HL-60/S4 treated with retinoic acid at 250 ng/mL for 4 days and 3 days (cell line): ENCODE data around the gene ADARB2.

Experiments used
- in situ Hi-C: fragments of 300-500 bp; cut with MboI; formaldehyde crosslinking; loops from 2 replicates; pipeline ENCODE4 v1.7.0; 2022; ENCODE audit warnings: low sequenced_read_pairs

ADARB2 gene

DNA sequence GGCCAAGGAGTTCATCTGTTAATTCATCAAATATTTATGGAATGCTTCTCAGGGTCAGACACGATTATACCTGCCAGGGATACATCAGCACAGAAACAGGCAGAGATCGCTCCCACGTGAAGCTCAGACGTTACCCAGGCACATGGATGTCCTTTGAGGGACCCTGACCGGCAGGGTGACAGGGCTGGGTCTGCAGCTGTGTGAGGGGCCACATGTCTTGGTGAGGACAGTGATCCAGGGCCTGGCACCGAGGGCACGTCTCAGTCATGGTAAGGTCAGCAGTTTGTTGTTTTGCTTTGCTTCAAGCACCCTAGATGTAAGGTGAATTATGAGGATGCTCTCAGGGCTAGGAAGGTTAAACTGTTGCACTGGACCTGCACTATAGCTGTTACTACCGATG, 453.2 kb downstream of the ADARB2 start:
- in situ Hi-C loops, result no loop called here

DNA sequence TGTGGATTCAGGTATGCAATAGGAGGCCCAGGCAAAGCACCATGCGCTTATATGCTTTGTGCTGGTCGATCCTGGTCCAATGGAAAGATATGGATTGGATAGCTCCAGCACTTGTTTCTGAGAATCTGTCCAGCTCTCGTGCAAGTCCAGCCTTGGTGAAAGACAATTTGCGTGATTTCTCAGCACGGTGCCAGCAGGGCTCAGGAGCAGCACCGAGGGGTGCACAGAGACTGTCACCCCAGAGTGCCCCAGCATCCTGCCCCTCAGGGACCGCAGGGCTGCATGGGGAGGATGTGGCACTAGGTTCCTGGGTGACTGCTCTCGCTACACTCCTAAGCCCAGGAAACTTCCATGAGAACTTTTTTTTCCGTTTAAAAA, 455.9 kb downstream of the ADARB2 start:
- in situ Hi-C loops, result no loop called here

DNA sequence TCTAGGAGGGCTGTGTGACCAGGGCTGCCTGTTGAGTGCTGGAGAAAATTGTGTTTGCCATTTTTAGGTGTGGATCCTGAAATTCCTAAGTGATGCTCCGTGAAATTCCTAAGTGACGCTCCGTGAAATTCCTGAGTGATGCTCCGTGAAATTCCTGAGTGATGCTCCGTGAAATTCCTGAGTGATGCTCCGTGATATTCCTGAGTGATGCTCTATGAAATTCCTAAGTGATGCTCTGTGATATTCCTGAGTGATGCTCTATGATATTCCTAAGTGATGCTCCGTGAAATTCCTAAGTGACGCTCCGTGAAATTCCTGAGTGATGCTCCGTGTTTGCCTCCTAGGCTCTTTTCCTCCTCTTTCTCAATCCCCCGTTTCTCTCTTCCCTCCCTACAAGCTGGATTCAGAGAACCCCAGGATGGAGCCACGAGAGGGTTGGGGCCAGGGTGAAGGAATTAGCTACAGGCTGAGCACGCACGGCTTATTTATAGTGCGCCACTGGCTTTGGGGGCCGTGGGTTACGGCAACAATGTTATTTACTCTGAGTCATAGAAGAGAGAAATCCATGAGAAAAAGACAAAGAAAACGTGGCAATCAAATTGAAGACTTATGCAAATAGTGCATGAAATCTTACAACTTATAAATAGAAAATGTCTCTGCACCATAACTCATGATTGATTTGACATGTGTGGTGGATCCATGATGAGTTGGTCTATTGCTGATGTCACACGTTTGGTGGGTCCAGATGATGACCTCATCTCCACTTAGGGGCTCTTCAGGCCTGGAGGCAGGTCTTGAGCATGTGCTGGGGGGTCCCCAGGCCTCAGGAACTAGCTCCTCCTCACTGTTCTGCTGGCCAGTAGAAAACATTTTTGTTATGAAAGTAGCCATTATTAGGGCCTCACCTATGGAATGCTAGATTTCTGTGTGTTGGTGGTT, 456.6 kb downstream of the ADARB2 start:
- in situ Hi-C loops, result no loop called here

DNA sequence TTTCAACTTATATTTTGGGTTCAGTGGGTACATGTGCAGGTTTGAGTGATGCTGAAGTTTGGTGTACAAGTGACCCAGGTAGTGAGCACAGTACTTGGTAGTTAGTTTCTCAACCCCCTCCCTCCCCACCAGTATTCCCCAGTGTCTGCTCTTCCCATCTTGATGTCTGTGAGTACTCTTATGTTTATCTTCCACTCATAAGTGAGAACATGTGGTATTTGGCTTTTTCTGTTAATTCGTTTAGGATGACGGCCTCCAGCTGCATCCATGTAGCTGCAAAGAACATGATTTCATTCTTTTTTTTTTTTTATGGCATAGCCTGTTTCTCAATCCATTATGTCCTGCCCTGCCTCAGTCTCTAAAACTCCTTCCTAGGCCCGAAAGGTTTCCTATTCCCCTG, 459.0 kb downstream of the ADARB2 start:
- in situ Hi-C loops, result no loop called here

DNA sequence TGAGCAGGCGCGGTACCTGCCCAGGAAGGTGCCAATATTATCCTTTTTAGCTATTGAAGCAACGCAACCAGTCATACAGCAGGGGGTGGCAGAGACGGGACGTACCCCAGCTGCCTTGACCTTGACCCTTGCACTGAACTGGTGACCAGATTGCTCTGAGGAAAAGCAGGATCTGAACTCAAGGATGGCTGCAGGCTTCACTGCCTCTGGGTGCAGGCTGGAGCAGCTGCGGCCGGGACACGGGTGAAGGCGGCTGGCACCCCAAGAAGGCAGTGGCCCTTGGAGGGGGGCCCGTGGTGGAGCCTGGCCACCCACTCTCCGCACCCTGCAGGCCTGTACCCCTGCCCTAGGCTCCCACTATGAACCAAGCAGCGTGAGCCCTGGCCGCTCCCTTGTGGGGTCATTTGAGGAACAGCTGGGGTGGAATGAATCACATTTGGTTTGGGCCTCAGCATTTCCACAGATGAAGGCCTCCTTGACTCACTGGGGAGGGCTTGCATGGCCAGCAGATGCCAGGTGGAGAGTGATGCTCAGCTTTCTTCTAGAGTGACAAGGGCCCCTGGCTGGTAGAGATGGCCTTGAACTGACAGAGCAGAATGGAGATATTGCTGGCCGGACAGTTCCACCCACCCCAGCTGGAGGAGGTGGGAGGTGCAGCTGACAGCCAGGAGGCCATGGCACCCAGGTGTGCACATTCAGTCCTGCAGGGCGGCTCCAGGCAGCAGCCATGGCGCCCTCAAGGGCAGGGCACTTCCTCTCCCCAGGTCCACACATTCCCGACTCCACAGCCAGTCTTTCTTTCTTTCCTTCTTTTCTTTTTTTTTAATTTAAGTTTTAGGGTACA, 462.4 kb downstream of the ADARB2 start:
- in situ Hi-C loops, result no loop called here

DNA sequence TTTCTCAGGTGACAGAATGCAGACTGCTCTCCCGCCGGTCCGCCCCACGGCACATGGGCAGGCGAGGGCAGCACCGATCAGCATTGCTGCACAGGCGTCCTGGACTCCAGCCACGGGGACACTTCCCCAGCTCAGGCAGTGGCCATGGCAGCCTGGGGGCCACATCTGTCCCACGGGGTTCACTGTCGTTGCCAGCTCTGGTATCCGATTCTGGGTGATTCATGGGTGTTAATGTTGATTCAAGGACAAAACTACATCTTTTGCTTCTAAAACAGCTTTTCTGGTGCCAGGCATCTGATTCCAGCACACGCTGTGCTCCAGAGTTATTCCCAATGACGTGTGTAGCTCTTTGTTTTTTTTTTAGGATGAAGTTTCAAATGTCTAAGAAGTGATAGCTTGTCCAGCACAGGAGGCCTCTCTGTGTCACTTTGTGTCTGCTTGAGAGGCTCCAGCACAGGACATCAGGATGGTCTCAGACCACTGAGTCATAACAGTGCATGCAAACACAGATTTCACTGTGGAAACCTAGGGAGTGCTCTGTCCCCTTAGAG, 463.1 kb downstream of the ADARB2 start:
- in situ Hi-C loops, result no loop called here

DNA sequence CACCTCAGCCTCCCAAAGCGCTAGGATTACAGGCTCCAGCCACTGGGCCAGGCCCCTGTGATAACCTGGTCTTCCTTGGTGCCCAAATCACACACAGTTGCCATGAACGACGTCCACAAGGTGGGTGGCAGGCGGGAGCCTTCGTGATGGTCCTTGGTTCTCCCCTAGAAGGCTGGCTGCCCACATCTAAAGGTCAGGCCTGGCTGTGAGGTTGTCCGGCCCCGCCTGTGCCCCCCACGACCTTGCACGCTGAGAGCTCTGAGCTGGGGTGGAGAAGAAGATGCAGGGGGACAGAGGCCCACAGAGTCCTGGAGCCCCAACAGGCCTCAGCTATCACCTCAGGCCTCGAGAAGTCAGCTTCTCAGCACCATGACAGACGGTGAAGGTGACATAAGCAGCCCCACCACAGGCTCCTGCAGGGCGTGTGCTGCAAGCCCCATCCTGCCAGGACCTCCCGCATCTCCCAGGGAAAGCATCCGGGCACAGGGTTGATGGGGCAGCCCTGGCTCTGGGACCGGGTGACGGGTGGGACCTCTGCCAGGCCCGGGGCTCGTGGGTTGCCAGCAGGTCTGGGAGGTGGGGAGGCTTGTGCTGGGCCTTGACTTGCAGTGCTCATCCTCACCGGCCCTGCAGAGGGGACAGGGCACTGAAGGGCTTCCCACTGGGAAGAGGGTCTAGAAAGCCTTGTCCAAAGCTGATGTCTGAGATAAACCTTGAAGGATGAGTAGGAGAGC, 463.8 kb downstream of the ADARB2 start:
- in situ Hi-C loops, result no loop called here

DNA sequence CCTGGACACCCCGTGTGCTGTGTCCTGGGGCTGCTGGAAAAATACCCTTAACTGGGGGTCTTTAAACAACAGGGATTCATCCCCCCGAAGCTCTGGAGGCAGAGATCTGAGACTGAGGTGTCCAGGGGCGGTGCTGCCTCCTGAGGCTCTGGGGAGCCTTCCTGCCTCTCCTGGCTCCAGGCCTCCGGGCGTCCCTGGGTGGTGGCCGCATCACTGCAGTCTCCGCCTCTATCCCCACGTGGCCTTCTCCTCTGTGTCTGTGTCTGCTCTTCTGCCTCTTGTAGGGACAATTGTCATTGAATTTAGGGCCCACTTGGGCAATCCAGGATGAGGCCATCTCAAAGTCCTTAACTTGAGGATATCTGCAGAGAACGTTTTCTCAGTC, 464.6 kb downstream of the ADARB2 start:
- in situ Hi-C loops, result no loop called here

- in situ Hi-C loops, result no loop called here
Observed at GRCh38 chr10:1272079-1272776, 465.1 kb downstream of the ADARB2 start.

- in situ Hi-C loops, result no loop called here
Observed at GRCh38 chr10:1270906-1271305, 466.4 kb downstream of the ADARB2 start.

GRCh38 chr10:1270490-1270889, 466.8 kb downstream of the ADARB2 start:
- in situ Hi-C loops, result no loop called here

DNA sequence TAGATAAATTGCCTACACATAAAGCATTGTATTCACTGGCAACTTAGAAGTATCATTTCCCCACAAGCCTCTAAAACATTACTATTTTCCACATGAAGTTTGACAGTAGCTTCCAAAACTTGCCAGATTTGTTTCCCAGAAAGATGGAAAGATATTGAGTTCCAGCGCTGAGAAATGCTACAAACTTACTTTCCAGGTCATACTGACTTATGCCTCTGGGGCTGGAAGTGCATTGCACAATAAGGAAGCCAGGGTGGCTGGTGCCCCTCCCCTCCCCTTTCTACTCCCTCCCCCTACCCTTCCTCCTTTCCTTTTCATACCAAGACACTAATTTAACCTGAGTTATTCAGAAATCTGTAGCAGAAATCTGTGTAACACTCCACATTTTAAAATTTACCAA, 468.5 kb downstream of the ADARB2 start:
- in situ Hi-C loops, result no loop called here

GRCh38 chr10:1267568-1267967, 469.8 kb downstream of the ADARB2 start:
- in situ Hi-C loops, result no loop called here

- in situ Hi-C loops, result no loop called here
Observed at GRCh38 chr10:1267148-1267547, 470.2 kb downstream of the ADARB2 start.

- in situ Hi-C loops, result no loop called here
Observed at GRCh38 chr10:1266033-1266802, 471.1 kb downstream of the ADARB2 start.

DNA sequence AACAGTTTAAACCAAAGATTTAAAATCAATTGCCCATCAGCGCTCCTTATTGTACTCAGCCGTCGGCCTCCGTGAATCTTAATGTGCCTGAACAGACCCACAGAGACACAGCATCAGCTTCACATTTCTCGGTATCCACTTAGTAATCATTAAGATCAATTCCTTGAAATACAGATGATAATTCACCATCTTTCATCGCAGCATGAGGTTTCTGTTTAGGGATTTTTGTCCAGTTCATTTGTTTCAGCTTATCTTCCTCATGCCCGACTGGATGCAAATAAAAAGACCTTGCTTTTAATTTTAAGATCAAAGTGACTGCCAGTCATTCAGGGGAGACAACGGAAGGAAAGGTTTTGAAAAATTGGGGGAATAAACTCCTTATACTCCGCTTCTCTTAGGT, 473.3 kb downstream of the ADARB2 start:
- in situ Hi-C loops, result no loop called here

DNA sequence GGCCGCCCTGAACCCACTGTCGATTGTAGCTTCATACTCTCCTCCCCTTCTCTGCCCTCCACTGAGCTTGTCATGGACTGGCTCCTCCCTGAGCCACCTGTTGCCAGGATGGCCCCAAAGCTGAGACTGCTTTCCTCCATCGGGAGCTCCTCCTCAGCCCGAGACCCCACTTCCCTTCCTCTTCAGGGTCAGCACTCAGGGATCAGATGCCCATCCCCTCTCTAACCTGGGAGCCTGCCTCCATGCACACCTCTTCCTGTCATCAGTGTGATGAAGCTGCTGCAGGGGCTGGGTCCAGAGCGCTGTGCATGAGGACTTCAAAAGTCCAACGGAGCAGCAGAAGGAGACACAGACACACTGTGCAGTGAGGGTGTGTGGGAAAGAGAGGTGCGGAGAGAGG, 480.1 kb downstream of the ADARB2 start:
- in situ Hi-C loops, result no loop called here

DNA sequence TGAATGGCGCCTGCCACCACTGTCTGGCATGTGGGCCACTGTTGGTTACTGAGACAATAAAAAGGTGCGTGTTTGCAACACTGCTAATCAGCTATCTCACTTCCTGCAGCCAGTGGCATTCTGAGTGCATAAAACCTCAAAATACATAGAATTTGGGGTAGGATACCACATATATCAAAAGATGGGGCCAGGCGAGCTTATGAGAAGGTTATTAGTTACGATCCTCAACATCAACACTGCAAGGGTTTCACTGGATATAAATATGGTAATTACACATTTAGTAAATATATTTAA, 480.9 kb downstream of the ADARB2 start:
- in situ Hi-C loops, result no loop called here

GRCh38 chr10:1255600-1256431, 481.5 kb downstream of the ADARB2 start:
- in situ Hi-C loops, result no loop called here
